Measurements from ENCODE around the gene CIDEA.

DNA sequence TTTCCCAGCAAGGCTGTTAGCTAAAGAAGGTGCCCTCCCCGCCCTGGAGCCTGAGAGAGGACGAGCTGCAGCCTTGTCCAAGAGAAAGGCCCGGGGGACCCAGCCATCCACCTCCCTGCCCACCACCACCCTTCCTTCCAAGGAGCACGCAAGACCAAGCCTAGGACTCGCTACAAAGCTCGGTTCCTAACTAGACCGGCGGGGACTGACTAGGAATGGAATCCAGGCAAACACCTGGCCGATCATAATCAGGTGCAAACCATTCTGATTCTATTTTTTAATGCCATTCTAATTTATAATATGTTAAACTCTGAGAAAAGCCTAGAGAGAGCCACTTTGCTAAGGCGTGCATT is 34.2 kb downstream of the CIDEA start:
- no peak for TF ChIP-seq POLR2A (IDR thresholded peaks at IDR 0.05; ENCODE audit: low read length)
- TF ChIP-seq GATA1 (IDR thresholded peaks at IDR 0.05; ENCODE audit: low read depth, low read length), result no peak

Measured in erythroblast (primary cell).